ENCODE results near the gene GSTT2. TPM values are rescaled to one million over a fixed set of nuclear protein-coding genes. Genes with fewer than 3 reads are reported as not detected.

The GSTT2 gene
- total and polyA plus RNA-seq, 12 donors = 0.24 to 6.1 (median 1.00) TPM

DNA sequence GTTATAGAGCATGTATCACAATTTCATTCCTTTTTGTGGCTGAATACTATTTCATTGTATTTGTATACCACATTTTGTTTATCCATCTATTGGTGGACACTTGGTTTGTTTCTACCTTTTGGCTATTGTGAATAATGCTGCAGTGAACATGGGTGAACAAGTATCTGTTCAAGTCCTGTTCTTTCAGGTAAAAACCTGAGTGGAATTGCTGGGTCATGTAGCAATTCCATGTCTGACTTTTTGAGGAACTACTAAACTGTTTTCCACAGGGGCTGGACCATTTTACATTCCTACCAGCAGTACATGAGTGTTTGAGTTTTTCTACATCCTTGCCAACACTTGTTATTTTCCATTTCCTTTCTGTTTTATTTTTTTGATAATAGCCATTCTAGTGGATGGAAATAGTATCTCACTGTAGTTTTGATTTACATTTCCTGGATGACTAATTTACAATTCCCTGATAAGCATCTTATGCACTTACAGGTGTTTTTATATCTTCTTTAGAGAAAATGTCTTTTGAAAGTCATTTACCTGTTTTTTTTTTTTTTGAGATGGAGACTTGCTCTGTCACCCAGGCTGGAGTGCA is 43.4 kb downstream of the GSTT2 start:
- Histone ChIP-seq H3K4me1 (replicated peaks in 1 of 2) (peaks cover 9 to 30% of the 10 kb centered on the region in 2 donors), H3K27ac (peak overlapping the region in 1 of 5 donors; percentile 2), H3K9me3 (replicated peaks in 1 of 3) (no peaks in the 10 kb centered on the region), H3K4me3 (no peak overlapping the region), H3K36me3 (replicated peaks in 1 of 2) (no peaks in the 10 kb centered on the region), H3K27me3 (no peaks in the 10 kb centered on the region)
- no peak for DNase-seq
- intact Hi-C loops (cut with DNase I) = no loop called here
- TF ChIP-seq POLR2A (IDR thresholded peaks at IDR 0.05) = no peak
- TF ChIP-seq, protein P1, sequence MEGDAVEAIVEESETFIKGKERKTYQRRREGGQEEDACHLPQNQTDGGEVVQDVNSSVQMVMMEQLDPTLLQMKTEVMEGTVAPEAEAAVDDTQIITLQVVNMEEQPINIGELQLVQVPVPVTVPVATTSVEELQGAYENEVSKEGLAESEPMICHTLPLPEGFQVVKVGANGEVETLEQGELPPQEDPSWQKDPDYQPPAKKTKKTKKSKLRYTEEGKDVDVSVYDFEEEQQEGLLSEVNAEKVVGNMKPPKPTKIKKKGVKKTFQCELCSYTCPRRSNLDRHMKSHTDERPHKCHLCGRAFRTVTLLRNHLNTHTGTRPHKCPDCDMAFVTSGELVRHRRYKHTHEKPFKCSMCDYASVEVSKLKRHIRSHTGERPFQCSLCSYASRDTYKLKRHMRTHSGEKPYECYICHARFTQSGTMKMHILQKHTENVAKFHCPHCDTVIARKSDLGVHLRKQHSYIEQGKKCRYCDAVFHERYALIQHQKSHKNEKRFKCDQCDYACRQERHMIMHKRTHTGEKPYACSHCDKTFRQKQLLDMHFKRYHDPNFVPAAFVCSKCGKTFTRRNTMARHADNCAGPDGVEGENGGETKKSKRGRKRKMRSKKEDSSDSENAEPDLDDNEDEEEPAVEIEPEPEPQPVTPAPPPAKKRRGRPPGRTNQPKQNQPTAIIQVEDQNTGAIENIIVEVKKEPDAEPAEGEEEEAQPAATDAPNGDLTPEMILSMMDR (IDR thresholded peaks at IDR 0.05) = peak in 1 of 6 experiments; percentile 13

DNA sequence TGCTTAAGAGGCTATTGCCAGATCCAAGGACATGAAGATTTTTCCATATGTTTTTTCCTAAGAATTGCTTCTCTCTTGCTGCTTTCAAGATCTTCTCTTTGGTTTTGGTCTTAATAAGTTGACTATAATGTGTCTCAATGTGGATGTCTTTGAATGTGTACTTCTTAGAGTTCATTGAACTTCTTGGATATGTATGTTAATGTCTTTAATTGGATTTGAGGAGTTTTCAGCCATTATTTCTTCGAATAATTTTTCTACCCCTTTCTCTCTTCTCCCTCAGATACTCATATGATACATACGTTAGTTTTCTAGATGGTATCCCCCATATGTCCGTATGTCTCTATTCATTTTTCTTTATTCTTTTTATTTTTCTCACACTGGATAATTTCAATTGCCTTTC is 44.4 kb downstream of the GSTT2 start:
- Histone ChIP-seq H3K4me1 (replicated peaks in 1 of 2) (peaks cover 9 to 30% of the 10 kb centered on the region in 2 donors), H3K9me3 (replicated peaks in 1 of 3) (no peaks in the 10 kb centered on the region), H3K4me3 (no peak overlapping the region), H3K36me3 (replicated peaks in 1 of 2) (no peaks in the 10 kb centered on the region), H3K27ac (no peak overlapping the region), H3K27me3 (no peaks in the 10 kb centered on the region)
- no peak for TF ChIP-seq POLR2A (IDR thresholded peaks at IDR 0.05)
- TF ChIP-seq, protein P1 (IDR thresholded peaks at IDR 0.05) = no peak
- no peak for DNase-seq
- intact Hi-C loops (cut with DNase I) = no loop called here
- 95 to 99% (median 97%) methylated on average over 3 of the region's 3 CpGs for WGBS, 4 donors

DNA sequence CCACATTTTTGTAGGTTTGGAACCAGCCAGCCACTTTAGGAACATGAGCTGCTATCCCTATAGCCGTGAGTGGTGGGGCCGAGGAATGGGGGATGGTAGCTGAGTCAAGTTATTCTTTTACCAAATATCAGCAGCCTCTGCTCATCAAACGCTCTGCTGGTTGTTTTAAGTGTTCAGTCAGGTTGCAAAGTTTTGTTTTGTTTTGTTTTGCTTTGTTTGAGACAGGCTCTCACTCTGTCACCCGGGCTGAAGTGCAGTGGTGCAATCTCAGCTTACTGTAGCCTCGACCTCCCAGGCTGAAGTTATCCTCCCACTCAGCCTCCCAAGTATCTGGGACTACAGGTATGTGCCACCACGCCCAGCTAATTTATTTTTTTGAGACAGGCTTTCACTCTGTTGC is 45.5 kb downstream of the GSTT2 start:
- DNase-seq = peak in 1 of 7 donors; percentile 2
- TF ChIP-seq, protein P1 (IDR thresholded peaks at IDR 0.05) = no peak
- TF ChIP-seq POLR2A (IDR thresholded peaks at IDR 0.05) = no peak
- Histone ChIP-seq H3K4me1 (replicated peaks in 1 of 2) (peaks cover 9 to 26% of the 10 kb centered on the region in 2 donors), H3K9me3 (replicated peaks in 1 of 3) (no peaks in the 10 kb centered on the region), H3K36me3 (replicated peaks in 1 of 2) (no peaks in the 10 kb centered on the region), H3K4me3 (no peak overlapping the region), H3K27ac (no peak overlapping the region), H3K27me3 (no peaks in the 10 kb centered on the region)
- 80 to 99% (median 91%) methylated on average over 6 of the region's 6 CpGs for WGBS, 4 donors
- intact Hi-C loops (cut with DNase I) = no loop called here

DNA sequence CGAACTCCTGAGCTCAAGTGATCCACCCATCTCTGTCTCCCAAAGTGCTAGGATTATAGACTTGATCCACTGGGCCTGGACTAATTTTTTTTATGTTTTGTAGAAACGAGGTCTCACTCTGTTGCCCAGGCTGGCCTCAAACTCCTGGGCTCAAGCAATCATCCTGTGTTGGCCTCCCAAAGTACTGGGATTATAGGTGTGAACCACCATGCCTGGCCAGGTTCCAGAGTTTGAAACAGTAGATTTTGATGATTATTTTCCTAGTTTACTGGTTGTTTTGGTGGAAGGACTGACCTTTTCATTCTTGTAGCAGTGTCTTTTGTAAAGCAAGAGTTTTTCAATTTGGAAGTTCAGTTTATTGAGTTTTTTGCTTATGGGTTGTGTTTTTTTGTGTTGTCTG is 46.1 kb downstream of the GSTT2 start:
- Histone ChIP-seq H3K4me1 (replicated peaks in 1 of 2) (peaks cover 9 to 26% of the 10 kb centered on the region in 2 donors), H3K36me3 (replicated peaks in 1 of 2) (no peaks in the 10 kb centered on the region), H3K4me3 (no peak overlapping the region), H3K27me3 (no peaks in the 10 kb centered on the region), H3K9me3 (replicated peaks in 1 of 3) (no peaks in the 10 kb centered on the region), H3K27ac (no peak overlapping the region)
- TF ChIP-seq, protein P1 (IDR thresholded peaks at IDR 0.05) = no peak
- TF ChIP-seq POLR2A (IDR thresholded peaks at IDR 0.05) = no peak
- WGBS, 4 donors = 80 to 91% (median 88%) methylated on average over 2 of the region's 2 CpGs
- peak in 1 of 7 donors; percentile 7 for DNase-seq
- intact Hi-C loops (cut with DNase I) = no loop called here

Measured in adrenal gland (tissue), 12 donors.